ENCODE results near the gene NEK10.

The NEK10 gene

GRCh38 chr3:27271890-27272289 lies 97.3 kb downstream of the NEK10 start:
- H3K4me3 ChIP-seq (ENCODE audit: low read depth, low read length), result no peak overlapping the region
- no peak for DNase-seq (ENCODE audit: low read depth)

GRCh38 chr3:27254896-27255295 lies 114.3 kb downstream of the NEK10 start:
- no peak overlapping the region for H3K4me3 ChIP-seq (ENCODE audit: low read depth, low read length)
- DNase-seq (ENCODE audit: low read depth), result no peak

- no peak overlapping the region for H3K4me3 ChIP-seq (ENCODE audit: low read depth, low read length)
- DNase-seq (ENCODE audit: low read depth), result no peak
Measured at GRCh38 chr3:27253831-27254230, 115.4 kb downstream of the NEK10 start.

- no peak for DNase-seq (ENCODE audit: low read depth)
- no peak overlapping the region for H3K4me3 ChIP-seq (ENCODE audit: low read depth, low read length)
Measured at GRCh38 chr3:27253391-27253790, 115.8 kb downstream of the NEK10 start.

GRCh38 chr3:27252646-27253045 lies 116.5 kb downstream of the NEK10 start:
- DNase-seq (ENCODE audit: low read depth), result no peak
- H3K4me3 ChIP-seq (ENCODE audit: low read depth, low read length), result no peak overlapping the region

GRCh38 chr3:27244374-27244773 lies 124.8 kb downstream of the NEK10 start:
- no peak overlapping the region for H3K4me3 ChIP-seq (ENCODE audit: low read depth, low read length)
- no peak for DNase-seq (ENCODE audit: low read depth)

GRCh38 chr3:27239951-27240350 lies 129.2 kb downstream of the NEK10 start:
- H3K4me3 ChIP-seq (ENCODE audit: low read depth, low read length), result no peak overlapping the region
- no peak for DNase-seq (ENCODE audit: low read depth)

GRCh38 chr3:27228805-27229204 lies 140.4 kb downstream of the NEK10 start:
- H3K4me3 ChIP-seq (ENCODE audit: low read depth, low read length), result no peak overlapping the region
- DNase-seq (ENCODE audit: low read depth), result no peak

- peak; percentile 65 for DNase-seq (ENCODE audit: low read depth)
- H3K4me3 ChIP-seq (ENCODE audit: low read depth, low read length), result no peak overlapping the region
Measured at GRCh38 chr3:27224197-27224596, 145.0 kb downstream of the NEK10 start.

GRCh38 chr3:27221264-27221932 lies 147.8 kb downstream of the NEK10 start:
- no peak overlapping the region for H3K4me3 ChIP-seq (ENCODE audit: low read depth, low read length)
- no peak for DNase-seq (ENCODE audit: low read depth)

- DNase-seq (ENCODE audit: low read depth), result no peak
- H3K4me3 ChIP-seq (ENCODE audit: low read depth, low read length), result no peak overlapping the region
Measured at GRCh38 chr3:27220166-27220565, 149.0 kb downstream of the NEK10 start.

GRCh38 chr3:27219127-27219845 lies 149.9 kb downstream of the NEK10 start:
- DNase-seq (ENCODE audit: low read depth), result no peak
- H3K4me3 ChIP-seq (ENCODE audit: low read depth, low read length), result no peak overlapping the region

GRCh38 chr3:27216955-27217552 lies 152.1 kb downstream of the NEK10 start:
- H3K4me3 ChIP-seq (ENCODE audit: low read depth, low read length), result no peak overlapping the region
- DNase-seq (ENCODE audit: low read depth), result no peak

GRCh38 chr3:27216295-27216855 lies 152.8 kb downstream of the NEK10 start:
- H3K4me3 ChIP-seq (ENCODE audit: low read depth, low read length), result no peak overlapping the region
- no peak for DNase-seq (ENCODE audit: low read depth)

GRCh38 chr3:27213450-27213849 lies 155.7 kb downstream of the NEK10 start:
- H3K4me3 ChIP-seq (ENCODE audit: low read depth, low read length), result no peak overlapping the region
- no peak for DNase-seq (ENCODE audit: low read depth)

- DNase-seq (ENCODE audit: low read depth), result no peak
- no peak overlapping the region for H3K4me3 ChIP-seq (ENCODE audit: low read depth, low read length)
Measured at GRCh38 chr3:27209617-27210264, 159.4 kb downstream of the NEK10 start.

GRCh38 chr3:27208961-27209616 lies 160.1 kb downstream of the NEK10 start:
- no peak for DNase-seq (ENCODE audit: low read depth)
- no peak overlapping the region for H3K4me3 ChIP-seq (ENCODE audit: low read depth, low read length)

GRCh38 chr3:27202959-27203358 lies 166.2 kb downstream of the NEK10 start:
- DNase-seq (ENCODE audit: low read depth), result no peak
- H3K4me3 ChIP-seq (ENCODE audit: low read depth, low read length), result no peak overlapping the region

GRCh38 chr3:27201492-27201891 lies 167.7 kb downstream of the NEK10 start:
- DNase-seq (ENCODE audit: low read depth), result no peak
- H3K4me3 ChIP-seq (ENCODE audit: low read depth, low read length), result no peak overlapping the region
